IMR-90 (cell line): ENCODE measurements around the gene COL25A1. TPM values are rescaled to one million over a fixed set of nuclear protein-coding genes. Genes with fewer than 3 reads are reported as not detected.
A peak's percentile ranks its signal among the peaks of the same experiment; 100 is the strongest.

Source experiments
- ATAC-seq: fragments of 200-7000 bp; cut with Tn5 transposase; 2 replicates; pipeline ENCODE4 v1.9.1; 2020; ENCODE audit warnings: low read depth, mild to moderate bottlenecking, moderate library complexity
- BruUV-seq: library from RNA; stranded (reverse); fragments of 400-500 nt; replicated peaks from 2 replicates; lab custom pipeline; 2021; lab: Mats Ljungman, UMichigan
- CTCF ChIA-PET: fragments of 300-600 bp; formaldehyde crosslinking; extraction: SDS; loops from one replicate; lab custom pipeline; 2021; ENCODE audit warnings: antibody characterized with exemption; lab: Yijun Ruan, JAX
- POLR2A ChIA-PET: fragments of 300-600 bp; sonication (Branson Sonifier 250); formaldehyde crosslinking; loops from one replicate; lab custom pipeline; 2022; ENCODE audit warnings: antibody characterized with exemption; ENCODE audit not compliant: unreplicated experiment; lab: Charles Lee
- DNase-seq: peaks from one replicate; pipeline ENCODE4 v3.0.0; 2013
- H2AFZ ChIP-seq: replicated peaks from 2 replicates; pipeline ENCODE3; 2013; ENCODE audit warnings: low read length, mild to moderate bottlenecking; ENCODE audit not compliant: poor library complexity
- H2AK5ac ChIP-seq: 2 replicates; pipeline ENCODE4 v1.6.1; 2013; ENCODE audit warnings: low read depth, low read length, inconsistent platforms
- H2AK9ac ChIP-seq: replicated peaks from 2 replicates; pipeline ENCODE3; 2013; ENCODE audit warnings: mild to moderate bottlenecking, low read depth, low read length, moderate library complexity; ENCODE audit not compliant: poor library complexity
- H2BK120ac ChIP-seq: 2 replicates; pipeline ENCODE4 v1.6.1; 2013; ENCODE audit warnings: low read depth, low read length, inconsistent platforms
- H2BK15ac ChIP-seq: 3 replicates; pipeline ENCODE4 v1.6.1; 2013; ENCODE audit warnings: low read depth, low read length, inconsistent platforms
- H2BK20ac ChIP-seq: 2 replicates; pipeline ENCODE4 v1.6.1; 2013; ENCODE audit warnings: low read depth, mild to moderate bottlenecking, inconsistent platforms, low read length, moderate library complexity
- H2BK5ac ChIP-seq: 2 replicates; pipeline ENCODE4 v1.6.1; 2013; ENCODE audit warnings: mild to moderate bottlenecking, low read depth, low read length, inconsistent platforms; ENCODE audit not compliant: poor library complexity, severe bottlenecking
- H3K14ac ChIP-seq: replicated peaks from 2 replicates; pipeline ENCODE4 v1.6.1; 2013; ENCODE audit warnings: low read depth, low read length, inconsistent platforms
- H3K18ac ChIP-seq: 2 replicates; pipeline ENCODE4 v1.6.1; 2013; ENCODE audit warnings: low read depth, low read length, control low read depth
- H3K23ac ChIP-seq: 2 replicates; pipeline ENCODE4 v1.6.1; 2013; ENCODE audit warnings: low read depth, low read length, inconsistent platforms
- H3K27ac ChIP-seq: 2 replicates; pipeline ENCODE4 v1.5.1; 2013; ENCODE audit warnings: mild to moderate bottlenecking, control low read depth, low read length; ENCODE audit not compliant: insufficient read depth
- H3K27me3 ChIP-seq: 2 replicates; pipeline ENCODE4 v1.6.1; 2013; ENCODE audit warnings: low read length; ENCODE audit not compliant: control insufficient read depth, insufficient read depth
- H3K36me3 ChIP-seq: 2 replicates; pipeline ENCODE4 v1.6.1; 2013; ENCODE audit warnings: low read length, mixed read lengths; ENCODE audit not compliant: control insufficient read depth, insufficient read depth
- H3K4ac ChIP-seq: 2 replicates; pipeline ENCODE4 v1.6.1; 2013; ENCODE audit warnings: low read depth, low read length, inconsistent platforms
- H3K4me1 ChIP-seq: 2 replicates; pipeline ENCODE4 v1.6.1; 2013; ENCODE audit warnings: low read length, mixed read lengths; ENCODE audit not compliant: control insufficient read depth, insufficient read depth
- H3K4me2 ChIP-seq: 2 replicates; pipeline ENCODE4 v1.6.1; 2013; ENCODE audit warnings: low read depth, mild to moderate bottlenecking, control low read depth, low read length, moderate library complexity
- H3K4me3 ChIP-seq: 2 replicates; pipeline ENCODE4 v1.5.1; 2013; ENCODE audit warnings: low read depth, mild to moderate bottlenecking, control low read depth, low read length, moderate library complexity; ENCODE audit not compliant: insufficient read depth
- H3K56ac ChIP-seq: 2 replicates; pipeline ENCODE4 v1.6.1; 2013; ENCODE audit warnings: low read length, inconsistent platforms; ENCODE audit not compliant: insufficient read depth; ENCODE audit errors: extremely low read depth
- H3K79me1 ChIP-seq, 2 experiments: 2 replicates each; pipeline ENCODE4 v1.6.1; 2013; ENCODE audit warnings: low read length in 2 of 2, inconsistent platforms in 1 of 2, low read depth in 1 of 2
- H3K9ac ChIP-seq: 2 replicates; pipeline ENCODE4 v1.6.1; 2013; ENCODE audit warnings: low read depth, low read length, control low read depth
- H3K9me1 ChIP-seq: 2 replicates; pipeline ENCODE4 v1.6.1; 2013; ENCODE audit warnings: low read length, inconsistent platforms; ENCODE audit not compliant: insufficient read depth
- H3K9me3 ChIP-seq: 2 replicates; pipeline ENCODE4 v1.6.1; 2013; ENCODE audit warnings: low read length; ENCODE audit not compliant: control insufficient read depth, insufficient read depth
- H4K20me1 ChIP-seq: 2 replicates; pipeline ENCODE4 v1.6.1; 2013; ENCODE audit warnings: low read length, inconsistent platforms; ENCODE audit not compliant: insufficient read depth
- H4K5ac ChIP-seq: 2 replicates; pipeline ENCODE4 v1.6.1; 2013; ENCODE audit warnings: mild to moderate bottlenecking, low read depth, low read length, control low read depth
- H4K8ac ChIP-seq, 2 experiments: 2 replicates each; pipeline ENCODE4 v1.6.1; 2013; ENCODE audit warnings: low read depth in 2 of 2, low read length in 2 of 2, control low read depth in 1 of 2, inconsistent platforms in 1 of 2
- H4K91ac ChIP-seq: 2 replicates; pipeline ENCODE4 v1.6.1; 2013; ENCODE audit warnings: low read depth, low read length, inconsistent platforms; ENCODE audit not compliant: insufficient read depth
- CTCF ChIP-seq: conservative IDR thresholded peaks from 2 replicates; pipeline ENCODE4 v1.5.1; 2012; ENCODE audit warnings: mild to moderate bottlenecking, low read depth, low read length, improper control_type of control experiment
- MAFK ChIP-seq: IDR thresholded peaks from 2 replicates; pipeline ENCODE4 v1.6.1; 2012; ENCODE audit warnings: low read depth, low read length, improper control_type of control experiment
- RAD21 ChIP-seq: IDR thresholded peaks from 2 replicates; pipeline ENCODE4 v1.6.1; 2012; ENCODE audit warnings: low read length, improper control_type of control experiment
- SMC3 ChIP-seq: fragments of 150-350 bp; IDR thresholded peaks from 2 replicates; pipeline ENCODE4 v1.6.1; 2016; ENCODE audit warnings: low read depth, mild to moderate bottlenecking, antibody characterized with exemption, low read length, moderate library complexity
- WGBS, 2 experiments: methylation state at CpG; one replicate each; pipeline versions ENCODE4 v1.1.5 to v1.1.7; 2013; ENCODE audit warnings: missing lambda C conversion rate in 2 of 2; ENCODE audit not compliant: insufficient read length in 1 of 2; ENCODE audit errors: extremely low coverage in 2 of 2; 5-methylcytosine and 5-hydroxymethylcytosine counted together
- dilution Hi-C: fragments of 300-500 bp; cut with HindIII; formaldehyde crosslinking; loops from one replicate; pipeline ENCODE4 v1.14.3; 2018; ENCODE audit warnings: low sequenced_read_pairs; ENCODE audit not compliant: unreplicated experiment
- in situ Hi-C: fragments of 300-500 bp; cut with MboI; formaldehyde crosslinking; loops from 3 replicates; pipeline ENCODE4 v1.14.3; 2019; ENCODE audit warnings: low sequenced_read_pairs, inconsistent platforms, mixed read lengths
- intact Hi-C: fragments of 100-400 bp; cut with micrococcal nuclease; formaldehyde crosslinking; loops from 2 replicates; pipeline ENCODE4 v1.10.0; 2022
- polyA plus RNA-seq, 3 experiments: library from polyadenylated mRNA; depleted of rRNA; stranded (reverse); fragments of >200 nt; gene quantifications; 2 replicates each; pipeline ENCODE4 v1.2.3, GENCODE V29; 2012; ENCODE audit warnings: low replicate concordance in 1 of 3
- total RNA-seq: library from RNA; depleted of rRNA; stranded (reverse); fragments of >200 nt; gene quantifications from 2 replicates; pipeline ENCODE4 v1.2.3, GENCODE V29; 2012

Gene COL25A1
- total and polyA plus RNA-seq, 2 of the 4 experiments (the other 2 are of a cell fraction): under 0.01 to 0.05 TPM

DNA sequence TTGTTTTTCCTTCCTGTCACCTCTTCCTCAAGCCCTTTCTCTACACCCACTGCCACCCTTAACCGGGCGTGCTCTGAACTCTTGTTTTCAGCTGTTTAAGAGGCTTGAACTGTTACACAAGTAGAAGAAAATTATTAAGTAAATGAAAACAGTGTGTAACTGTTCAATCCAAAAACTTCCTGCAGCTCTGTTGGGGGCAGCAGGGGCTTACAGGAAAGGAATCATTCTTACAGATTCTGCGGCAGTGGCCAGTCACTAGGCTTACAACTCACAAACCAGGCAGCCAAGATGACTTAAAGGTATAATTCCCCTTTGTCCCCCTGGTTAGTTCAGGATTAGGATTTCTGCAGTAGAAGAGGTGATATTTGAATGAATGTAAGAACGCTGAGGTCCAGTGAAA, 469.4 kb downstream of the COL25A1 start:
- dilution Hi-C loops (no loop called here), in situ Hi-C loops (loop anchor here (5.0 kb wide), 1 partner anchor 574 kb away; no protein-coding TSS in a partner anchor), intact Hi-C loops (no loop called here)
- Histone ChIP-seq H2AK5ac (no peak overlapping the region), H3K4me1 (peaks cover 2% of the 10 kb centered on the region; the same call in 1 of the 2 replicates), H2BK15ac (no peak overlapping the region), H4K8ac (no peak overlapping the region), H2AK9ac (no peak overlapping the region), H4K20me1 (no peaks in the 10 kb centered on the region), H3K36me3 (no peaks in the 10 kb centered on the region), H2BK5ac (no peak overlapping the region), H4K5ac (no peak overlapping the region), H2BK120ac (no peak overlapping the region), H3K18ac (no peak overlapping the region), H3K4me2 (no peak overlapping the region), H2BK20ac (no peak overlapping the region), H3K56ac (no peak overlapping the region), H3K14ac (no peak overlapping the region), H3K23ac (no peak overlapping the region), H3K79me1 (no peaks in the 10 kb centered on the region), H3K4me3 (no peak overlapping the region), H3K4ac (no peak overlapping the region), H3K9ac (no peak overlapping the region), H3K27ac (no peak overlapping the region), H2AFZ (no peak overlapping the region), H3K9me1 (peaks cover 3% of the 10 kb centered on the region; the same call in 1 of the 2 replicates), H3K9me3 (no peaks in the 10 kb centered on the region), H3K27me3 (peaks cover 2% of the 10 kb centered on the region; the same call in 1 of the 2 replicates), H4K91ac (no peak overlapping the region)
- ChIA-PET POLR2A (no interaction called here), CTCF (interaction anchor here (1.0 to 1.9 kb wide), 4 partner anchors 23 to 573 kb away, joined by 3 to 8 read pairs (median 5); no protein-coding TSS in a partner anchor)
- peak; percentile 71 for TF ChIP-seq RAD21
- TF ChIP-seq MAFK: no peak
- TF ChIP-seq SMC3: peak; percentile 51
- peak; percentile 62 for TF ChIP-seq CTCF
- WGBS, 2 experiments: no CpG with 5 or more reads among the region's 4 CpGs
- ATAC-seq (peak; percentile 51; the same call in 1 of the 2 replicates), DNase-seq (peak; percentile 68)
- BruUV-seq: no TSS peak
